ENCODE results near the gene ADAMTS9.

DNA sequence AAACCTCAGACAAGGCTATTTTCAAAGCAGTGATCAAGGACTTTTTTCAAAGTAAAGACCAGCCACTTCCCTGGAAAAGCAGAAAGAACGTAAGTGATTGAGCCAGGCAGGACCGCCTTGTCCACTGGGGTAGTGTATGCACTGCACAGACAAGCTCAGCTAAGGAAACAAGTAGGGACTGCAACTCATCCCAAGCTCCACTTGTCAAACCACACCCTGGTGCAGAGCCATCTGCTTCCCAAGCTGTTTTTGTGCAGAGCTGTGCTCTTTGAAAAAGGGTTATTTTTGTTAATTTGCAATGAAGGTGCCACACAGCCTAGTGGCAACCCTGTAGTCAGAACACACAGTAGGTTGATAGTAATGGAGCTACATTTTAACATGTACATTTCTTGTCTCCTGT, 193.3 kb downstream of the ADAMTS9 start:
- TF ChIP-seq POLR2AphosphoS5 (IDR thresholded peaks at IDR 0.05), result no peak
- TF ChIP-seq, protein P1, sequence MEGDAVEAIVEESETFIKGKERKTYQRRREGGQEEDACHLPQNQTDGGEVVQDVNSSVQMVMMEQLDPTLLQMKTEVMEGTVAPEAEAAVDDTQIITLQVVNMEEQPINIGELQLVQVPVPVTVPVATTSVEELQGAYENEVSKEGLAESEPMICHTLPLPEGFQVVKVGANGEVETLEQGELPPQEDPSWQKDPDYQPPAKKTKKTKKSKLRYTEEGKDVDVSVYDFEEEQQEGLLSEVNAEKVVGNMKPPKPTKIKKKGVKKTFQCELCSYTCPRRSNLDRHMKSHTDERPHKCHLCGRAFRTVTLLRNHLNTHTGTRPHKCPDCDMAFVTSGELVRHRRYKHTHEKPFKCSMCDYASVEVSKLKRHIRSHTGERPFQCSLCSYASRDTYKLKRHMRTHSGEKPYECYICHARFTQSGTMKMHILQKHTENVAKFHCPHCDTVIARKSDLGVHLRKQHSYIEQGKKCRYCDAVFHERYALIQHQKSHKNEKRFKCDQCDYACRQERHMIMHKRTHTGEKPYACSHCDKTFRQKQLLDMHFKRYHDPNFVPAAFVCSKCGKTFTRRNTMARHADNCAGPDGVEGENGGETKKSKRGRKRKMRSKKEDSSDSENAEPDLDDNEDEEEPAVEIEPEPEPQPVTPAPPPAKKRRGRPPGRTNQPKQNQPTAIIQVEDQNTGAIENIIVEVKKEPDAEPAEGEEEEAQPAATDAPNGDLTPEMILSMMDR (IDR thresholded peaks at IDR 0.05 in 8 of 11, conservative IDR thresholded peaks at IDR 0.05 in 3 of 11), result no peak
- no peak for TF ChIP-seq POLR2A (IDR thresholded peaks at IDR 0.05)
